Peyer's patch (tissue), 4 donors: ENCODE data around the gene RGS19. TPM values are rescaled to one million over a fixed set of nuclear protein-coding genes. Genes with fewer than 3 reads are reported as not detected.

Experiments
- DNase-seq, 3 donors: peaks; one replicate each; pipeline ENCODE4 v3.0.0-alpha.2; 2017 to 2019
- H3K27ac ChIP-seq, 4 donors: fragments of 200-600 bp; sonication (generic); one replicate each; pipeline ENCODE4 v1.5.1; 2016 to 2019
- H3K27me3 ChIP-seq, 2 donors: fragments of 200-600 bp; sonication (generic); one replicate each; pipeline ENCODE4 v1.5.1; 2019
- H3K36me3 ChIP-seq, 3 donors: fragments of 200-600 bp; sonication (generic); one replicate each; pipeline ENCODE4 v1.5.1; 2016 to 2019
- H3K4me1 ChIP-seq, 4 donors: fragments of 200-600 bp; sonication (generic); one replicate each; pipeline ENCODE4 v1.5.1; 2016 to 2019
- H3K4me3 ChIP-seq, 4 donors: fragments of 200-600 bp; sonication (generic); 1 replicate in 3 of 4; 2 replicates in 1 of 4; pipeline ENCODE4 v1.5.1; 2016 to 2019; ENCODE audit warnings: mild to moderate bottlenecking in 1 of 4
- H3K9me3 ChIP-seq, 4 donors: fragments of 200-600 bp; sonication (generic); one replicate each; pipeline ENCODE4 v1.5.1; 2016 to 2019; ENCODE audit warnings: mild to moderate bottlenecking in 1 of 4
- POLR2A ChIP-seq, 2 donors: fragments of 450-650 bp; IDR thresholded peaks; one replicate each; pipeline ENCODE4 v1.5.1; 2017; ENCODE audit warnings: antibody characterized with exemption in 2 of 2, mild to moderate bottlenecking in 2 of 2, moderate library complexity in 2 of 2
- total RNA-seq, 4 donors: library from RNA; depleted of rRNA; stranded (reverse); fragments of >200 nt; gene quantifications; one replicate each; pipeline ENCODE4 v1.1.0, GENCODE V29; 2016
- TF ChIP-seq, protein P1 (sequence below), 6 experiments: fragments of 450-650 bp in 4 of 6; fragments of 200-600 bp in 2 of 6; sonication (generic) in 1 of 6; IDR thresholded peaks; one replicate each; pipeline ENCODE4 v1.5.1; 2017 to 2019; ENCODE audit warnings: antibody characterized with exemption in 6 of 6, mild to moderate bottlenecking in 3 of 6, moderate library complexity in 1 of 6

Gene RGS19
- total RNA-seq, 4 donors from 2014 or later = 3.3 to 39.6 (median 6.8) TPM

DNA sequence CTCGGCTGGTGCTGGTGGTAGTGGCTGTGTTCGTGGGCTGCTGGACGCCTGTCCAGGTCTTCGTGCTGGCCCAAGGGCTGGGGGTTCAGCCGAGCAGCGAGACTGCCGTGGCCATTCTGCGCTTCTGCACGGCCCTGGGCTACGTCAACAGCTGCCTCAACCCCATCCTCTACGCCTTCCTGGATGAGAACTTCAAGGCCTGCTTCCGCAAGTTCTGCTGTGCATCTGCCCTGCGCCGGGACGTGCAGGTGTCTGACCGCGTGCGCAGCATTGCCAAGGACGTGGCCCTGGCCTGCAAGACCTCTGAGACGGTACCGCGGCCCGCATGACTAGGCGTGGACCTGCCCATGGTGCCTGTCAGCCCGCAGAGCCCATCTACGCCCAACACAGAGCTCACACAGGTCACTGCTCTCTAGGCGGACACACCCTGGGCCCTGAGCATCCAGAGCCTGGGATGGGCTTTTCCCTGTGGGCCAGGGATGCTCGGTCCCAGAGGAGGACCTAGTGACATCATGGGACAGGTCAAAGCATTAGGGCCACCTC is 19.2 kb upstream of the RGS19 start:
- no peak overlapping the region for H3K4me3 ChIP-seq
- TF ChIP-seq, protein P1, sequence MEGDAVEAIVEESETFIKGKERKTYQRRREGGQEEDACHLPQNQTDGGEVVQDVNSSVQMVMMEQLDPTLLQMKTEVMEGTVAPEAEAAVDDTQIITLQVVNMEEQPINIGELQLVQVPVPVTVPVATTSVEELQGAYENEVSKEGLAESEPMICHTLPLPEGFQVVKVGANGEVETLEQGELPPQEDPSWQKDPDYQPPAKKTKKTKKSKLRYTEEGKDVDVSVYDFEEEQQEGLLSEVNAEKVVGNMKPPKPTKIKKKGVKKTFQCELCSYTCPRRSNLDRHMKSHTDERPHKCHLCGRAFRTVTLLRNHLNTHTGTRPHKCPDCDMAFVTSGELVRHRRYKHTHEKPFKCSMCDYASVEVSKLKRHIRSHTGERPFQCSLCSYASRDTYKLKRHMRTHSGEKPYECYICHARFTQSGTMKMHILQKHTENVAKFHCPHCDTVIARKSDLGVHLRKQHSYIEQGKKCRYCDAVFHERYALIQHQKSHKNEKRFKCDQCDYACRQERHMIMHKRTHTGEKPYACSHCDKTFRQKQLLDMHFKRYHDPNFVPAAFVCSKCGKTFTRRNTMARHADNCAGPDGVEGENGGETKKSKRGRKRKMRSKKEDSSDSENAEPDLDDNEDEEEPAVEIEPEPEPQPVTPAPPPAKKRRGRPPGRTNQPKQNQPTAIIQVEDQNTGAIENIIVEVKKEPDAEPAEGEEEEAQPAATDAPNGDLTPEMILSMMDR (IDR thresholded peaks at IDR 0.05) = no peak
- TF ChIP-seq POLR2A (IDR thresholded peaks at IDR 0.05) = no peak
- no peaks in the 10 kb centered on the region for H3K36me3 ChIP-seq
- no peak overlapping the region for H3K27ac ChIP-seq
- peaks cover 0 to 24% (median 4%) of the 10 kb centered on the region in 4 donors for H3K4me1 ChIP-seq
- H3K27me3 ChIP-seq = peaks cover 0 to 19% of the 10 kb centered on the region in 2 donors
- no peaks in the 10 kb centered on the region for H3K9me3 ChIP-seq
- no peak for DNase-seq

DNA sequence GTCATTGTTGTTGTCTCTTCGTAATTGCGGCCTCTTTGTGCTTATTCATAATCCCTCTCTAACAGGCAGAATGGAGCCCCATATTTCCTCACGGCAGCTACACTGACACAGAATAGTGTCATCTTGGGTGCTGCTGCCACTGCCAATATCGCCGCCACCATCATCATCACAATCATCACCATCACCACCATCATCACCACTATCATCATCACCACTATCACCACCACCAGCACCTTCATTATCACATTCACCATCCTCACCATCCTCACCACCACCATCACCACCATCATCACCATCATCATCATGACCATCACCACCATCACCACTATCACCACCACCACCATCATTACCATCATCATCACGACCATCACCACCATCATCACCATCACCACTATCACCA is 17.2 kb upstream of the RGS19 start:
- H3K36me3 ChIP-seq = no peaks in the 10 kb centered on the region
- H3K4me1 ChIP-seq = peaks cover 0 to 15% (median 0%) of the 10 kb centered on the region in 4 donors
- H3K27ac ChIP-seq = no peak overlapping the region
- no peak for DNase-seq
- peaks cover 0 to 6% of the 10 kb centered on the region in 2 donors for H3K27me3 ChIP-seq
- H3K9me3 ChIP-seq = no peaks in the 10 kb centered on the region
- TF ChIP-seq, protein P1 (IDR thresholded peaks at IDR 0.05) = no peak
- no peak for TF ChIP-seq POLR2A (IDR thresholded peaks at IDR 0.05)
- H3K4me3 ChIP-seq = no peak overlapping the region

DNA sequence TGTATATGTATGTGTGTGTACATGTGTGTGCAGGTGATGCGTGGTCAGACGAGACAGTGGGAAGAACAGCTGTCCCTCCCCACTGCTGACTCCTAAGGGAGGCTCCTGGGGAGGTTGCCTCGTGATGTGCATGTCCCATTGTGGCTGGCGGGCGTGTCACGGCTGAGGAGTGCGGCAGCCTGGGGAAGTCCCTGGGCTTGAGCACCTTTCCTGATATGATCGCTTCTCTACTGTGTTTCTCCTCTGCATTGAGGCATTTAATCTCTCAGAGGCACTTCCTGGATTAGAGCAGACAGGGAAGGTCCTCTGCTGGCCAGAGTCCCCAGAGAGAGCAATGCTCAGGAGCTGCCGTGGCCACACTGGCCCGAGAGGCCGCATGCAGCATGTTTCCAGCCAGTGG is 16.6 kb upstream of the RGS19 start:
- Histone ChIP-seq H3K27ac (no peak overlapping the region), H3K4me1 (peaks cover 0 to 14% (median 0%) of the 10 kb centered on the region in 4 donors), H3K4me3 (no peak overlapping the region), H3K9me3 (no peaks in the 10 kb centered on the region), H3K36me3 (no peaks in the 10 kb centered on the region), H3K27me3 (peaks cover 0 to under 1% of the 10 kb centered on the region in 2 donors)
- TF ChIP-seq, protein P1 (IDR thresholded peaks at IDR 0.05) = no peak
- TF ChIP-seq POLR2A (IDR thresholded peaks at IDR 0.05) = no peak
- DNase-seq = no peak

DNA sequence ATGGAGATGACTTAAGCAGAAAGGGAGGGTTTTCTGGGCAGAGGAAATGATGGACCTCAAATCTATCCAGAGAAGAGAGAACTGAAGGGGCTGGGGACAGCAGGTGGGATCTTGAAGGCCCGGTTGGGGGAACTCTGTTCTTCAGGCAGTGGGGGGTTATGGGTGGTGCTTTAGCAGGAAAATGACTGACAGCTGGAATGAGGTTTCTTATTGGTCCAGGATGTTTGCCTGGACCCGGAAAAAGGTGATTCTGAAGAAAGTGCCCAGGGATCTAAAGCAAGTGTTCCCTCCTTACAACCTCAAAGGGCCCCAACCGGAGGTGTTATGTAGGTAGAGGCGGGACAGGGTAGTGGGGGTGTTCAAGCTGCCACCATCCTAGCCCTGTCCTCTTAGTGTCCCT is 16.1 kb upstream of the RGS19 start:
- Histone ChIP-seq H3K27me3 (no peaks in the 10 kb centered on the region), H3K27ac (no peak overlapping the region), H3K9me3 (no peaks in the 10 kb centered on the region), H3K4me3 (no peak overlapping the region), H3K4me1 (peaks cover 0 to 9% (median 0%) of the 10 kb centered on the region in 4 donors), H3K36me3 (no peaks in the 10 kb centered on the region)
- DNase-seq = no peak
- TF ChIP-seq, protein P1 (IDR thresholded peaks at IDR 0.05) = no peak
- TF ChIP-seq POLR2A (IDR thresholded peaks at IDR 0.05) = no peak

DNA sequence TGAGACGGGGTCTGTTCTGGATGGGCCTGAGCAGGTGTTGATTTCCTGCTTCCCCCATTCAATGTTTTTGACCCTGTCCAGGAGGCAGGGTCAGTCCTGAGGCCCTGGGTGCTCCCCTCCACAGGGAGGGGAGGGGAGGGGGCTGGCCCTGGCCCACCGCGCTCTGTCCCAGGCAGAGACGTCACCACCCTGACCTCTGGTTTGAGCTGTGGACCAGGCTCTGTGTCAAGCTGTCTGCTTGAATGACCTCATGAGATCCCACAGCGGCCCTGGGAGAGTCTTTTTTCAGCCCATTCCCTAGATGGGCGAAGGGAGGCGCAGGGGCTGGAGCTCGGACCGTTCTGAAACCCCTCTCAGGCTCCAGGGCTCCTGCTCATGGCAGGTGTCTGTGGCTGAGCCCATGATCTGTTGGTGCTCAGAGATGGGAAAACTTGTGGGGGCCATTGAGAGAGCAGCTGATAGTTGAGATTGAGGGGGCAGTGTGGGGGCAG is 13.7 kb upstream of the RGS19 start:
- no peaks in the 10 kb centered on the region for H3K27me3 ChIP-seq

More for the DNA sequence above, 13.7 kb upstream of the RGS19 start:
- Histone ChIP-seq H3K36me3 (no peaks in the 10 kb centered on the region), H3K27ac (no peak overlapping the region), H3K4me3 (no peak overlapping the region), H3K9me3 (no peaks in the 10 kb centered on the region), H3K4me1 (peaks cover 0 to 4% (median 0%) of the 10 kb centered on the region in 4 donors)
- TF ChIP-seq POLR2A (IDR thresholded peaks at IDR 0.05) = no peak
- TF ChIP-seq, protein P1 (IDR thresholded peaks at IDR 0.05) = no peak
- DNase-seq = no peak
